GM12872 (cell line): ENCODE results near the gene PROKR1.

Source experiments
- CTCF ChIP-seq: IDR thresholded peaks from 3 replicates; pipeline ENCODE4 v1.5.1; 2011; ENCODE audit warnings: low read depth, mild to moderate bottlenecking, low read length, moderate library complexity; ENCODE audit not compliant: insufficient read depth

PROKR1 gene

DNA sequence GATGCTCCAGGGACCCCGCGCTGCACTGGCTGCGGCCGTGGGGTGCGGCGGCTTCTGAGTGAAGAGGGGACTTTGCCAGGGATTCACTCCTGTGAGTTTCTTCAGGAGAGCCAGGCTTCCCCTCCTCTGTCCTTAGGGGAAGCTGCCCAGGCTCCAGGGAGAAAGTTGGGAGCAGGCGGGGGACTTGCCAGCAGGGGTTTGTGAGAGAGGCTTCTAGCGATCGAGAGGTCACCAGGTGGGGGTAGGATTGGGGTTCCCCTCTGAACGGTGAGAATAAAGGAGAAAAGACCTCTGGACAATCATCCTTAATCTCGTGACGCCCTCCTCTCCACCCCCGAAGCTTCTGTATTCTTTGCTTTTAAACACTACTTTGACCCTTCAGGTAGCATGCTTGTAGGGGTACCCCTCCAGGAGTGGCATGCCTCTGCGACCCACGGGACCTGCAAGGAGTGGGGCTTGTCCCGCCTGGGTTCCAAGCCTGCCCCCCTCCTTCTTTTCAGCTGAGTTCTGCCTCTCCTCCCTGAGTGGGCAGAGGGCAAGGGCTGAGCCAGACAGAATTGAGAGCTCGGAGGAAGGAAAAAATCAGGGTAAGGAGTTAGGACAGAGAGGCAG is 601 bp downstream of the PROKR1 start:
- no peak for TF ChIP-seq CTCF

DNA sequence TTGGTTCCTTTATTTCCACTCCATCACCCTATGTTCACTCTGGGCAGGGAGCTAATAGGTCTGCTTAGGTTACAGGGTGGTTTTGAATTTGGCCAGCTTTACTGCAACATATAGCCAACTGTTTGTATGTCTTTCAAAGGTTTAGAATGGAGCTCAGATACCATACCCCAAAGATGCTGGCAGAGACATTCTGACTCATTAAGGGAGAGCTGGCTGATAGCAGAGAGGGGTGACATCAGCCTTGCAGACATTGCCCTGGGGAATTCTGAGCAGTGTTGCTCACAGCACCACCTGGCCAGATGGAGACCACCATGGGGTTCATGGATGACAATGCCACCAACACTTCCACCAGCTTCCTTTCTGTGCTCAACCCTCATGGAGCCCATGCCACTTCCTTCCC is 2.1 kb downstream of the PROKR1 start:
- TF ChIP-seq CTCF = no peak

DNA sequence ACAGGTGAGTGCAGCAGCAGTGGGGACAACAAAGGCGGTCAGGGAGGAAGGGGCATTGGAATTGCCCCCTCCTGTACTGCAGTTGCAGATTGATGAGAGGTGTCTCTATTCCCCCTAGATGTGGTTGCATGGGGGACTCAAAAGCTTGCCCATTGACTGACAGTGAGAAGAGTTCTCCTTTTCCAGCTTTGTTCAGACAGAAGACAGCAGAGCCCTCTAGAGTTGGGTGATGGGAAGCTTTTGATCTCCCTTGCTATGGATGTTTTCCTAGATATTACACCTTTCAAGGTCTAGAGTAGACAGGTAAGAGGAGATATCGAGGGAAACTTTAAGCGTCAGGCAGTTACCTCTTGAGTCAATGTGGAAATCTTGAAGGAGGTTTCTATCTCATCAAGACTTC is 2.9 kb downstream of the PROKR1 start:
- TF ChIP-seq CTCF = no peak

GRCh38 chr2:68650645-68651044 is 7.3 kb downstream of the PROKR1 start:
- no peak for TF ChIP-seq CTCF

DNA sequence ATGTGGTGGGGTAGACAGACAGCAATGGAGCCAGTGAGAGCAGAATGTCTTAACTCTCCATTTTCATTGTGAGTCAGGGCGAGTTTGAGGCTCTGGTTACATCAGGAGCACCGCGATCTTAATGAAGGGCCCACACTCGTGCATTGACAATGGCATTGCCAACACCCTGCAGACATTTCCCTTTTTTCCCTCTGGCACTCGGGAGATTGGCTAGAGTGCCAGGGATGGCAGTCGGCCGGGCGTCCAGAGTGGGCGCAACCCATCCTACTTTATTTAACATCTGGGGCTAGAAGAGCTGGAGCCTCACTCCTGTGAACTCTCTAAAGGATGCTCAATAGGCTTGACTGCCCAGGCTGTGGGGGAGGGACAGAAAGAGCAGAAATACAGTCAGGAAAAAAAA is 9.7 kb downstream of the PROKR1 start:
- no peak for TF ChIP-seq CTCF

GRCh38 chr2:68653538-68653982 is 10.2 kb downstream of the PROKR1 start:
- TF ChIP-seq CTCF = no peak

DNA sequence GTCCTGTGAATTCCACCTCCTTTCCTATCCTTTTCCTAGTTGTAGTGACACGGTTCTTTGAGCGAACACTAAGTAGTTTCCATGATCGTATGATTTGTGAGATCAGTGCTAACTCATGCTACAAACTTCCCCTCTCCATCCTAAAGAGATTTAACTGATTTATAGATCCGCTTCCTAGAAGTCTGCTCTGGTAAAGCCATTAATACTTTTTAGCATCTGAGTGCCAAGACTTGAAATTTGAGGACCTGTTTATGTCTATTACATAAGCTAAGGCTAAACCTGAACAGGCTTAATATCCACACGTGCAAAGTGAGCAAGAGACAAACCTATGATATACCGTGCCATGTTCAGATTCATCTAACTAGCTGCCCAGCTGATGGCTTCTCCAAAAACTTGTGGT is 14.9 kb downstream of the PROKR1 start:
- no peak for TF ChIP-seq CTCF

- TF ChIP-seq CTCF = no peak
These were observed 15.7 kb downstream of the PROKR1 start for GRCh38 chr2:68659081-68659480.
